Renal cortex interstitium (tissue), 11 donors: Measurements from ENCODE around the gene MAP3K8. TPM values are rescaled to one million over a fixed set of nuclear protein-coding genes. Genes with fewer than 3 reads are reported as not detected.
"Not testable (repeated sequence)": the region's sequence is repeated elsewhere in the genome, so short reads cannot be mapped to it uniquely, and the experiment has no call there.

Source experiments
- DNase-seq, 11 donors: peaks; one replicate each; pipeline ENCODE4 v3.0.0-alpha.2; 2013; ENCODE audit warnings: low read depth in 9 of 11, low spot score in 4 of 11; ENCODE audit errors: extremely low read depth in 1 of 11
- polyA plus RNA-seq, 3 donors: library from polyadenylated mRNA; unstranded; fragments of 120-200 nt; gene quantifications; one replicate each; pipeline ENCODE4 v1.2.1, GENCODE V29; 2013; ENCODE audit not compliant: insufficient read length in 3 of 3

The MAP3K8 gene
- polyA plus RNA-seq, 3 donors = 6.5 to 10.9 (median 8.8) TPM

GRCh38 chr10:30417301-30417700, 16.7 kb upstream of the MAP3K8 start:
- no peak for DNase-seq

- no peak for DNase-seq
These were observed 13.7 kb upstream of the MAP3K8 start for GRCh38 chr10:30420266-30420665.

GRCh38 chr10:30420766-30421165, 13.2 kb upstream of the MAP3K8 start:
- DNase-seq = no peak

DNA sequence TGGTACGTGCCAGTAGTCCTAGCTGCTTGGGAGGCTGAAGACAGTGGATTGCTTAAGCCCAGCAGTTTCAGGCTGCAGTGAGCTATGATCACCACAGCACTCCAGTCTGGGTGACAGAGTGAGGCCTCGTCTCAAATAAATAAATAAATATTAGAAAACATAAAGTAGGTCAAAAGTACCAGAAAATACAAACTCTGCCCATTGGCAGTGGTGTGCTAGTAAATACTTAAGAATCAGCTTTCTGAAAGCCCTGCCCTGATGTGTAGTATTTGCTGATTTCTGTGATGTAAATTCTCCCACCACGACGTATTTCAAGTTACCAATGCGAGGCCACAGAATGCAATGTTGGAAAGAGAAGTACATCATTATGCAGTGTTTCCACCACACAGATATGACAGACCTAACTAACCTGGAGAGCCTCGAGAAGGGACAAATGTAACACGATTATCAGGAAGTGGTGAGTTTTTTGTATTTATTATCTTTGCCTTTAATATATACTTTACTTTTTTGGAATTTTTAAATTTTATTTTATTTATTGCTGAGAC, 11.8 kb upstream of the MAP3K8 start:
- no peak for DNase-seq

DNA sequence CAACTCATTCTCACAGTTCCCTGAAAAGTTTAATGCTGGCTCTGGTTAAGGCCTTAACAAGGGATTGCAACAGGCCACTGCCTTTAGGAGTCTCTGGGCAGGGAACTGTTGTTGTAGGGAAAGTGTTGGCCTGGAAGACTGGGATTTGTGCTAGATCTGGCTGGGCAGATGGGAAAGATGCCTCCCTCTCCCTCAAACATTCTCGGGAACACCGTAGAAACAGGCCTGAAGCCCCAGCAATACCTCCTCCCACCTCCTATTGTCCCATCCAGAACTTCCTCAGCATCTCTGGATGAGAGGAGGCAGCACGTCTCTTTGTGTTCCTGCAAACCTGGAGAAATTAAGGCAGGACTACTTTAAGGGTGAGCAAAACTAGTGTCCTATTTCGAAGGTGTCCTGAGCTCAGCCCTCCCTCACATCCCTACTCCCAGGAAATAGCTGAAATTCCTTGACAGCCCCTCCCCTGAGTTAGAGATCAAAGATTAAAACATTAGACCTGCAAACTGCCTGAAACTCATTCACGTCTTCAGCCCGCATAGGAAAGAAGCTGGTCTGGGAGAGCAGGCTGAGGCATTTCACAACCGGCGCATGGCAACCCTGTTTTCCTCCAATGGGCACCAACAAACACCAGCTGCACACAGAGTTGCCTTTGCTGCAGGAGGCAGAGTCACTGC, 10.9 kb upstream of the MAP3K8 start:
- peak in 8 of 11 donors; percentile 40 to 78 (median 63) for DNase-seq

DNA sequence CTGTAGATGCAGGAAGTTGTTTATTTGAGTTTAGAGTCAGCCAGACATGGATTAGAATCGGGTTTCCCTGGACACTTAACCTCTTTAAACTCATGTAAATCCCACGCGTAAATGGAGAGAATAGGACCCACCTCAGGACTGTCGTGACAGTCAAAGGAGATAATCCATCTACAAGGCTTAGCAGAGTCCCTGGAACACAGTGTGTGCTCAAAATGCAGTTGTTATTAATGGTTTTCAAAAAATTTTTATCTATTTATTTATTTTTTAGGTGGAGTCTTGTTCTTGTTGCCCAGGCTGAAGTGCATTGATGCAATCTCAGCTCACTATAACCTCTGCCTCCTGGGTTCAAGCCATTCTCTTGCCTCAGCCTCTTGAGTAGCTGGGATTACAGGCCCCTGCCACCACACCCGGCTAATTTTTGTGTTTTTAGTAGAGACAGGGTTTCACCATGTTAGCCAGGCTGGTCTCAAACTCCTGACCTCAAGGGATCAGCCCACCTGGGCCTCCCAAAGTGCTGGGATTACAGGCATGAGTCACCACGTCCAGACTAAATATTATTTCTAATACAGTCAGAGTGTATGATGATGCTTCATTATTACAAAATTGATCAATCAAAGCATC, 10.2 kb upstream of the MAP3K8 start:
- not testable (repeated sequence) for DNase-seq

DNA sequence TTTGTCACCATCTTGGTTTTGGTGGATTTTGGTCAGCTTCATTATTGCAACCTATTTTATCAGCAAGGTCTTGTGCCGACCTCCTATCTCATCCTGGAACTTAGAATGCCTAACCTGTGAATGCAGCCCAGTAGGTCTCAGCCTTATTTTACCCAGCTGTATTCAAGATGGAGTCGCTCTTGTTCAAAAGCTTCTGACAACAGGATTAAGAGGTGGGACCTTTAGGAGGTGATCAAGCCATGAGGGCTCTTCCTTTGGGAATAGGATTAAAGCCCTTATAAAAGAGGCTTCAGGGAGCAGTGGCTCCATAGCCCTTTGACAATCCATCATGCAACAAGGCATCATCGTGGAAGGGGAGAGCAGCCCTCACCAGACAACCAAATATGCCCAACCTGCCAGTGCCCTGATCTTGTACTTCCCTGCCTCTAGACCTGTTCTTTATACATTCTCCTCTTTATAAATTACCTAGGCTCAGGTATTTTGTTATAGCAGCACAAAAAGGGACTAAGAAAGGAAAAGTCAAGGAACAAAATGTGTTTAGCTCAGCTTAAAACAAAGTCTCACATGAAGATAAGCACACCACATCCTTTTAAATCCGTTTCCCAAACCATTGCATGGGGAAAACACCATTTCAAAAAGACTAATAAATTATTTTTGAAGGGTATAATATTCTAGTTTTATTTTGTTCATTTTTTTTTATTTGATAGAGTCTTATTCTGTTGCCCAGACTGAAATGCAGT, 8.5 kb upstream of the MAP3K8 start:
- DNase-seq = no peak

DNA sequence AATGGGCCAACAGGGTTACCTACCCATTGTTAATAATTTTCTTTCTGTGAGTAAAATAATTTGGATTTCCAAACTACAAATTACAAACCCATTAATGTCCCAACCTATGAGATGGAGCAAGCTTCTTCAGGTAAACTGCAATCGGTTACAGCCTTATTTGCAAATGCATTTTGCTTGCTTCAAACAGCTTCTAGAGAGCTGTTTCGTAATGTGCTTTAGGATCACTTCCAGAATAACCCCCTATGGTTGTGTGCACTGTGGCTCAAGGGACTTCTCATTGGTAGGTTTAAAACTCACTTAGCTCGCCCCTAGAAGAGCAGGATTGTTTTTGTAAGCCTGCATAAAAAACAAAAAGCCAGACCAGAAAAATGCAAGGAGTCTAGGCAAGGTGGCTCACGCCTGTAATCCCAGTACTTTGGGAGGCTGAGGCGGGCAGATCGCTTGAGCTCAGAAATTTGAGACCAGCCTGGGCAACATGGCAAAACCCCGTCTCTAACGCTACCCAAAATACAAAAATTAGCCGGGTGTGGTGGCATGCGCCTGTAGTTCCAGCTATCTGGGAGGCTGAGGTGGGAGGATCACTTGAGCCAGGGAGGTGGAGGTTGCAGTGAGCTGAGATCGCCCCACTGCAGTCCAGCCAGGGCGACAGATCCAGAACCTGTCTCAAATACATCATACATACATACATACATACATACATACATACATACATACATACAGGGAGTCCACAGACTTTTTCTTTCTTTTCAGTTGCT, 3.3 kb upstream of the MAP3K8 start:
- DNase-seq = no peak

GRCh38 chr10:30431435-30431911, 2.5 kb upstream of the MAP3K8 start:
- DNase-seq = no peak

GRCh38 chr10:30432622-30433305, 1.2 kb upstream of the MAP3K8 start:
- no peak for DNase-seq

DNA sequence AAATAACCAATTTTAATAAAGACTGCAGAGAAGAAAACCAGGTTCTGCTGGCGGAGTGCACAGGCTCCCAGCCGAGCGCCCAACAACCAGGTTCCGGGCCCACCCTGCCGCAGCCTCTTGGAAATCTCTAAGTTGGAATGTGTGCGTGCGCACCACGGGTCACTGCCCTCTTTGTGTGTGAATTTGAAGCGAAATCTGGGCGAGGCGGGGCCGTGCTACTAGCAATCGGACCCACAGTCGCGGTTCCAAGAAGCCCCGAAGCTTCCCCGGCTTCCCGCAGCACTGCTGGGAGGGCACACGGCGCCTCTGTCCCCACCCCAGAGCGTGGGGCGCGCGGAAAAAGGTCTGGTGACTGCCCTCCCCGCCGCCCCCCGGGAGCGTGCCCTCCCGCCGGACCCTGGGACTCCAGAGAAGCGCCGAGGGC, 666 bp upstream of the MAP3K8 start:
- DNase-seq = peak in 7 of 11 donors; percentile 59 to 78 (median 70)

- DNase-seq = peak in 6 of 11 donors; percentile 56 to 64 (median 62)
These were observed 489 bp downstream of the MAP3K8 start for GRCh38 chr10:30434273-30435072.

- DNase-seq = no peak
These were observed 1.1 kb downstream of the MAP3K8 start for GRCh38 chr10:30435073-30435422.

DNA sequence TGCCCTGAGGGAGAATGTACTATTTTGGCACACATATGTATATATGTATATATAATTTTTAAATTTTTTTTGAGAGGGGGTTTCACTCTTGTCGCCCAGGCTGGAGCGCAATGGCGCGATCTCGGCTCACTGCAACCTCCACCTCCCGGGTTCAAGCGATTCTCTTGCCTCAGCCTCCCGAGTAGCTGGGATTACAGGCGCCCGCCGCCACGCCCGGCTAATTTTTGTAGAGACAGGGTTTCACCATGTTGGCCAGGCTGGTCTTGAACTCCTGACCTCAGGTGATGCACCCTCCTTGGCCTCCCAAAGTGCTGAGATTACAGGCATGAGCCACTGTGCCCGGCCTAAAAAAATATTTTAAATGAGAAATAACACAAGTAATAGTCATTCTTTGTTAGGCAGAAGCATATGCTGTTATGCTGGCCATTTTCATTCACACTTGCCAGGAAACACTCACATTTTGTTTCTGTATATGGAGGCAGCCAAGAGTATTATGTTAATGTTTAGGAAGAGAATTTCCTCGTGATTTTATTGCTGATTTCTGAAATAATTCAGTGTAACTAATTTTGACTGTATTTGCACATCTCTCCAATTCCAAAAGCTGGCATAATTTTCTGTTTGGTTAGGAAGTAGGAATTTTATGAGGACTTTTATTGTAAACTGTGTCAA, 1.6 kb downstream of the MAP3K8 start:
- DNase-seq = not testable (repeated sequence)

DNA sequence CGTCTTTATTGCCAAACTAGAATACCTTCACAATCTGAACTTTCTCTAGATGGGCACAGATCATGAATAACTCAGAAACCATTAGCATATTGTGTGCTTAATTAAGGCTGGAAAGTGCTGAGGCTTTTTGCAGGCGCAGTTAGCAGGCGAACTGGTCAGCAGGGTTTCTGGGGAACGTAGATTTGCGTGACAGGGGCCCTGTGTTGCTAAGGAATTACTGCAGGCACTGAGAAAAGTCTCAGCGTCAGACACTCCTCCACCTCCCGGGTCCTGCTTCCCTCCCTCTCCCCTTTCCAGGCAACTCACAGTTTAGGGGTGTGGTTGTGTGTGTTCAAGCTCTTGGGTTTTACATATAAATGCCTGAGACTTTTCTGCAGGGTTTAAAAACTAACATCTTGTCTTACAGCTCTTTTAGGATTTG, 2.2 kb downstream of the MAP3K8 start:
- no peak for DNase-seq

- no peak for DNase-seq
These were observed 2.7 kb downstream of the MAP3K8 start for GRCh38 chr10:30436671-30437030.
